Embryonic facial prominence (tissue), 1 donor: Measurements from ENCODE around the gene MEF2D.

Experiments used
- DNase-seq: peaks from one replicate; pipeline ENCODE4 v3.0.0-alpha.2; 2016; ENCODE audit errors: extremely low spot score

MEF2D gene

GRCh38 chr1:156428746-156429288, 71.8 kb downstream of the MEF2D start:
- DNase-seq = no peak

DNA sequence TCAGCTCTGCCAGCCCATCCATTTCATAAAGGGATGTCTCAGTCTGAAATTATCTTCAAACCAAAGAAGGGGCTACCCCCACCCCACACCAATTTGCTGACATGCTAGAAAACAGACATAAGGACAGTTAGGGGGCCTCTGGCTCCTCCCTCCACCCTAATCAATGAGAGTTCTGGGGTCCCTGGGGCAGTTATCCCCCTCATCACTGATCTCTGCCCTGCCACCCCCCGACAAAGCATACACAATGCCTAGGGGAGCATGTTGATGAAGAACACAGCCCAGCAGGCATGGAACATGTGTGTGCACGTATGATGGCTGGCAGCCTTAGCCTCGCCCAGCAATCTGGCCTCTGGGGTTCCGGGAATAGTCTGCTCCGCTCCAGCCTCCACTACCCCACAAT, 72.6 kb downstream of the MEF2D start:
- no peak for DNase-seq

GRCh38 chr1:156425943-156426342, 74.6 kb downstream of the MEF2D start:
- DNase-seq = no peak

DNA sequence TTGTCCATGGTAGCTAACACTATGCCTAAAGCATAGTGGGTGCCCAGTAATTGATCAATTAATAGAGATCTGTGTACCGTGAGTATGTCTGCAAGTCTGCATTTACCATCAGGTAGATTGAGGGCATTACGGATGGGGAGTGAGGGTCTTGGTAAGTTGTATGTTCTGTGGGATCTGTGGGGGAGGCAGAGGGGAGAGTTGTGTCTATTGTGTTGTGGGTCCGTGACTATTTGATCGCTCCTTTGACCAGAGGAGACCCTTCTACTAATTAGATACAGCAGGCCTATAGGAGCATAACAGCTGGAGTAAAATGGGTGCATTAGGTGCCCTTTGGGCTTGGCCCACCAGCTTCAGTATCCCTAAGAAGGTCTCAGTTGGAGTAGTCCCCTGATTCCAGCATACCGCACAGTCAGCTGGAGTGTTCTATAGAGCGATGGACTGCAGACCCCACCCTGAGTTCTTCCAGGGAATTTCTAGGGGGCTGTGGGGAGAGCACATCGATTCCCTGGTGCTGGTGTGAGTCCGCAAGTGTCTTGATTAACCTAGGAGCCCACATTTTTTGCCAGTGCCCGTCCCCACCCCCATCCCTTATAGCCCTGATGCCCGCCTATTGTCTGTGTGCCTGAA, 75.7 kb downstream of the MEF2D start:
- no peak for DNase-seq

- DNase-seq = no peak
These were observed 76.9 kb downstream of the MEF2D start for GRCh38 chr1:156423422-156424352.

- DNase-seq = no peak
These were observed 77.9 kb downstream of the MEF2D start for GRCh38 chr1:156422602-156423091.

DNA sequence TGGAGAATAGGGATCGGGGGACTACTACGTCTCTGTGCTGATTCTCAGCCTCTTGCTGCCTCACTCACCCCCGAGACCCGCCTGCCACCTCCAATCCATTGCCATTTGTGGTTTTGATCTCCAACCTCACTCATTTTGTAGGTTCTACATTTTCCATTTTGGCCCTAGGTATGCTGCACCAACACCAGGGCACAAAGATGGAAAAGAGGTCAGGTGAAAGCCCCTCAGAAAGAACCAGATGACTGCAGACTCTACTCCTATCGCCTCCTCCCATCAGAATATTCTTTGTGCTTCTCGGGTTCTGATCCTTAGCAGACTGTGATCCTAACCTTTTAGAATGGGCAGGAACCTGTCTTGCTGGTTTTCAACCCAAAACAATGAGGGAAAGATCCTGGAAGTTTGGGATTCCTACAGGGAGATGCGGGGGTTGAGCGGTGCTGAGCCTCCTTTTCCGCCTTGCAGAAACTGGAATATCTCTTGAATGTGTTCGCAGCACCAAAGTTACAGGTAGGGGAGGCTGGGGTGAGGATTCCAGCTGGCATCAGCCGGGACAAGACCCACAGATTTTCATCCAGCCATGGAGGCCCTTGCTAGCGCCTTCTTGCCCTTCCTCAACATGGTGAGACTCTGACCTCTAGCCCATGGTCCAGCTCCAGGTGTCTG, 78.5 kb downstream of the MEF2D start:
- DNase-seq = no peak

GRCh38 chr1:156421062-156421938, 79.3 kb downstream of the MEF2D start:
- peak; percentile 25 for DNase-seq

- DNase-seq = no peak
These were observed 80.1 kb downstream of the MEF2D start for GRCh38 chr1:156420205-156421061.

GRCh38 chr1:156419854-156420204, 80.7 kb downstream of the MEF2D start:
- DNase-seq = no peak

DNA sequence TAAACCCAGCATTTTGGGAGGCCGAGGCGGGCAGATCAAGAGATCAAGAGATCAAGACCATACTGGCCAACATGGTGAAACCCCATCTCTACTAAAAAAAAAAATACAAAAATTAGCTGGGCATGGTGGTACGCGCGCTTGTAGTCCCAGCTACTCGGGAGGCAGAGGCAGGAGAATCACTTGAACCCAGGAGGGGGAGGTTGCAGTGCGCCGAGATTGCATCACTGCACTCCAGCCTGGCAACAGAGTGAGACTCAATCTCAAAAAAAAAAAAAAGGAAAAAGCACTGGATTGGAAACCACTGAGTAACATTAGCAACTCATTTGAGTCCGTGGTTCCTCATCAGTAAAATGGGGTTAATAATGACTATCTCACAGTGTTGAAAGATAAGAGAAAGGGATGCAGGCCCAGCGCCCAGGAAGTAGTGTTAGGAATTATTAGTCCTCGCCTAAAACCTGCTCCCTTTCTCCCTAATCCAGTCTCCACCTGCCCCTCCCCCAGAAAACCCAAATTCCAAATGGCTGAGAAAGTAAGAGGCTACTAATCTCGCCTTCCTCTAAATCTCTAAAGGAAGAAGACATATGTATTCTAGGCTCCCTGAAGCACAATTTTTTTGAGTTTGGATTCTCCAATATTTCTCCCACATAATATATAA, 82.0 kb downstream of the MEF2D start:
- no peak for DNase-seq

- DNase-seq = no peak
These were observed 83.1 kb downstream of the MEF2D start for GRCh38 chr1:156417401-156418020.

DNA sequence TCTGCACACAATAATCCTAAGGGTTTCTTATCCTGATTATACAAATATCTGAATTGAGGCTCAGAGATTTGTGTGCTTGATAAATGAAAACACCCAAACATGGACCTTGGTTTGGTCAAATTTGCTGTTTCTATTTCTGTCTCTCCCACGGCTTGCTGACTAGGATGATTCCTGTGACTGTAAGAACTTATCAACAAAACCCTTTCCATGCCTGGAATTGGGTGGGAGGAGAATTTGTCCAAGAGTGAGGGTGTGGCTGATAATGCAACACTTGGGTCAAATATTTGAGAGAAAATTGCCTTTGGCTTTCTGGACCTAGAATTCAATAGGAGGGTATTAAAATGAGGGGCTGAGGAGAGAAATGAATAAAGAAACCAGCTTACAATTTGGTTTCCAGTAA, 83.6 kb downstream of the MEF2D start:
- DNase-seq = no peak

DNA sequence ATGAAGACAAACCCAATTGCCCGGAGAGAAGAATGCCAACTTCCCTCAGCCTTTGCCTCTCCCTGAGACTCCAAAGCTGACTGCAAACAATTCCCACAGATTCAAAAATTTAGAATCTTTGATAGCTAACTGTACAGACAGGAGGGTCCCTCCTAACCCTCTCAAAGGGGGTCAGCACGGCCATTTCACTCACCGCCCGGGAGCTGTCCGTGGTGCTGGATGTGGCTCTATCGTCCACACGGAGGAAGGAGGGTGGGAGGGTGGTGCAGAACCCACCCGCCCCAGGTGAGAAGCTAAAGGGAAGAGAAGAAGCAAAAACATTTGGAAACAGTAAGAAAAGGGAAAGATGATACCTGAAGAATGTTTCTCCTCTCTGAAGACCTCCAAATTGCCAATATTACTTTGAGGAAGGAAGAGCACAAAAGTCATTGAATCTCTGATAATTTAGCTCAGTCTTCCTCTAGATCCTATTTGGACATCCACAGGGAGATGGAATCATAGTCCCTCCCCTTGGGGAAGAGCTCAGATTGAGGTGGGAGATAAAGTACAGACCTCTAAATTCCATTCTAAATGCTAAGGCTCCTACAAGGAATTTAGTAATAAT, 86.0 kb downstream of the MEF2D start:
- DNase-seq = no peak
